GM18870 (cell line): ENCODE data around the gene CEP97.
A peak's percentile ranks its signal among the peaks of the same experiment; 100 is the strongest.

Experiments used
- ATAC-seq: cut with Tn5 transposase; IDR thresholded peaks from one replicate; pipeline ENCODE4 v1.9.1; 2021; ENCODE audit warnings: moderate library complexity; ENCODE audit not compliant: unreplicated experiment

Gene CEP97

DNA sequence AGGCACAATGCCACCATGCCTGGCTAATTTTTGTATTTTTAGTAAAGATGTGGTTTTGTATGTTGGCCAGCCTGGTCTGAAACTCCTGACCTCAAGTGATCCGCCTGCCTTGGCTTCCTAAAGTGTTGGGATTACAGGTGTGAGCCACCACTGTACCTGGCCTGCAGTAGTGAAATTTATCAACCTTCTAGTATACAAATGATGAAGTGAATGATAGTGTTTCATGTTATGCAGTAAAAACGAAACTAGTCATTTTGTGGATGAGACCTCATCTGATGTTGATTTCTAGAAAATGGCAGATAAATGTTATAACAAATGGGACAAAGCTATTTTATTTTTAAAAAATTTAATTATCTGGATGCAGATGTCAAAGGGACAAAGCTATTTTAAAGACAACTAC lies 87.5 kb downstream of the CEP97 start:
- no peak for ATAC-seq

DNA sequence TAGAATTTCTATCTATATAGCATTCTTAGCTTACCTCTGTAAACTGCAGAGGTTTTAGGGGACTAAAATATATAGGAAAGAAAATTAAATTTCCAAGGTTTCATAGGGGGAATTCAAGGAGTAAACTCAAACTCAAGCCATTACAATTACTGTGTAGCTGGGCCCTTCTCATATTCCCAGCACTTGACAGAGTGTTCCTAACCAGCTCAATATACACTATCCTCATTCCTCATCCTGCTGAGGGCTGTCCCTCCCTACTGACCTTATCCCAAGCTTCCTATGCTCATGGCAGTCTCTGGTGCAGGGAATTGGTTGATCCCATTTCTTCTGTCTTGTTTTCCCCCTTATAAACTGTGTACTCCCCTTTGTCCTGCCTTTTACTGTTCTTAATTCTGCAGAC lies 88.5 kb downstream of the CEP97 start:
- no peak for ATAC-seq

DNA sequence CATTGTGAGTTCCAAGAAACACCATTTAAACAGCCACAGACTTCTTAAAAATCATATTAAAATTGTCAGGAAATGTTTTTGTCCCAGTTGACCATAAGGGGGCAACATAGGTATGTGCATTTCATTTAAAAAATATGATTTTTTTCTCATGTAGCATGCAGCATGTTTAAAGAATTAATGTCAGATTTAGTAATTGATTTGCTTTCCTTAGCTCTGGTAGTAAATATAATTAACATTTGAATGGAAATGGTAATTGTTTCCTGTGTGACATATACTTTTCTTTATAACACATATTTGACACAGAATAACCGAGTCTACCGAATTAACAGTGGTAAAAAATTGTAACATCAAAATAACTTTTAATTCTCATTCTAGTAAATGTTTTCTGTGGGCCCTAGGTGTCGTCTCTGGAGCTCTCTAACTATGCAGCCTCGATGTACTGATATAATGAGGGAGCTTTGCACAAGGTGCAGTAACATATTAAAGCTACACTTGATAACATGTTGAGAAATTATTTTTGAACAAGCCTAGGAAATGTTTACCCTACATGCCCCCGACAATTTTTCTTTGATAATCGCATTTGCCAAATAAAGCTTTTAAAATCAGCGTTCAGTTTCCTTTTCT lies 89.5 kb downstream of the CEP97 start:
- ATAC-seq = no peak

DNA sequence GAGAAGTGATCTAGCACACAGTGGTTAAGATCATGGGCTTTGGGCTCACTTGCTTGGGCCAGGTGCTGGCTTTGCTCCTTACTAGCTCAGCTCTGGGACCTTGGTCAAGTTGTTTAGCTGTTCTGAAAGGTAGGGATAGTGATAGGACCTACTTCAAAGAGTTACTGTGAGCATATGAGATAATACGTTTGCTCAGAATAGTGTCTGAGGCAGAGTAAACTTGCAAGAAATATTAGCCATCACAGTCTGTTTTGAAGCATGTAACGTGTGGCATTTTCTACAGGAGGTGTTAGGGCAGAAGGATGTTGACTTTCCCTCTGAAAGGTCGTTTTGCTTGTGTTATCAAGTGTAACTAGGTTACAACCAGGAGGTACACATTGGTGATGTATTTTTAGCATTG lies 90.4 kb downstream of the CEP97 start:
- no peak for ATAC-seq

DNA sequence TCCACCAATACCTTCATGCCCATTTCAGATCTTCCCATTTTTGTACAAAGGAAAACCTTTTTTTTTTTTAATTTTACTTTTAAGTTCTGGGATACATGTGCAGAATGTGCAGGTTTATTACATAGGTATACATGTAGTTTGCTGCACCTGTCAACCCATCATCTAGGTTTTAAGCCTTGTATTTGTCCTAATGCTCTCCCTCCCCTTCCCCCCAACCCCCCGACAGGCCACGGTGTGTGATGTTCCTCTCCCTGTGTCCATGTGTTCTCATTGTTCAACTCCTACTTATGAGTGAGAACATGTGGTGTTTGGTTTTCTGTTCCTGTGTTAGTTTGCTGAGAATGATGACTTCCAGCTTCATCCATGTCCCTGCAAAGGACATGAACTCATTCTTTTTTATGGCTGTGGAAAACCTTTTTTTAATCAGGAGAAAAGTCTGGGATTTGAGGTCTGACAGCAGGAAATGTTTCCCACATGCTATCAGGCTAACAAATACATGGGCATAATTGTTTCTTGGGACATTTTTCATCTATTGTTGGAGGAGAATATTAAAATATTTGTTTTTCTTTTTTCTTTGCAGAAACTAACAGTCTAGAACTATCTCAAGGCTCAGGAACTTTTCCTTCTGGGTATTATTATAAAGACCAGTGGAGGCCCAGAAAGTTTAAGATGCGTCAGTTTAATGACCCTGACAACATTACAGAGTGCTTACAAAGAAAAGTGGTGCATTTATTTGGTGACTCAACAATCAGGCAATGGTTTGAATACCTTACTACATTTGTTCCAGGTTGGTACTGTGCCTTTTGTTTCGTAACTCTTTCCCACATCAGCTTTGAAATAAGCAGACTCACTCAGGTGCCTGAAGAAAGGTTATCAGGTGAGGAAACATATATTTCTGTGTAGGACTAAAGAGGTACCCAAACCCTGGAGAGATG lies 92.1 kb downstream of the CEP97 start:
- ATAC-seq = no peak

DNA sequence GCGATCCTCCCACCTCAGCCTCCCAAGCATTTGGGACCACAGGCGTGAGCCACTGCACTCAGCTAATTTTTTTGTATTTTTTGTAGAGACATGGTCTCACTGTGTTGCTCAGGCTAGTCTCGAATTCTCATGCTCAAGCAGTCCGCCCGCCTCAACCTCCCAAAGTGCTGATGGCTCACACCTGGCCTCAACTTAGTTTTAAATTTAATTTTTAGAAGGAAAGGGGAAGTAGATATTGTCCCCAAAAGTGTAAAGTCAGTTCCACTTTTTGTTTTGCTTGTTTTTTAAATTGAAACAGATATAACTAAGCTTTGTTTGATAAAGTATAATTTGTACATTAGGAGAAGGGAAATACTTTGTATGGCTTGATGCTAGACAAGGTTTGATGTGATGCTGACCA lies 93.6 kb downstream of the CEP97 start:
- ATAC-seq = no peak

DNA sequence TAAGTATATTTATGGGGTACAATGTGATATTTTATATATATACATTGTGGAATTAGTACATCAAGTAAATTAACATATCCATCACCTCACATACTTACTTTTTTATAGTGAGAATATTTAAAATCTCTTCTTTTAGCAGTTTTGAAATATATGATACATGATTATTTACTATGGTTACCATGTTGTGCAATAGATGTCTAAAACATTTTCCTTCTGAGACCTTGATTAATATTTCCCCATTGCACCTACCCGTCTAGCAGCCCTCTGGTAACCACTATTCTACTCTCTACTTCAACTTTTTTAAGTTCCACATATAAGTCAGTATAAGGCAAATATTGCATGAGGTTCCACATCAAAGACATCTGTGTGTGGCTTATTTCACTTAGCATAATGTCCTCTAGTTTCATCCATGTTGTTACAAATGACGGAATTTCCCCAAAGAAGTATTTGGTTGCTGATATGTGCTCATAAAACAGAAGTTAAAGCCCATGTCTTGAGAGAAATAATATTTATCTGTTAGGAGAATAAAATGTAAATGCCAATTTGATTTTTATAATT lies 95.3 kb downstream of the CEP97 start:
- peak; percentile 76 for ATAC-seq
